Hematopoietic multipotent progenitor cell treated with erythropoietin and hydrocortisone succinate and interleukin-3 and kit ligand, for 6 days (in vitro differentiated cells): Measurements from ENCODE around the gene NCK2.

Experiments used
- DNase-seq: peaks from one replicate; pipeline ENCODE4 v3.0.0-alpha.2; 2015

Gene NCK2

GRCh38 chr2:105935063-105935462 is 190.4 kb downstream of the NCK2 start:
- no peak for DNase-seq

GRCh38 chr2:105936954-105937353 is 192.2 kb downstream of the NCK2 start:
- DNase-seq: no peak

- DNase-seq: no peak
Measured at GRCh38 chr2:105937498-105938097, 192.9 kb downstream of the NCK2 start.
